Measurements from ENCODE around the gene SWT1.

SWT1 gene

DNA sequence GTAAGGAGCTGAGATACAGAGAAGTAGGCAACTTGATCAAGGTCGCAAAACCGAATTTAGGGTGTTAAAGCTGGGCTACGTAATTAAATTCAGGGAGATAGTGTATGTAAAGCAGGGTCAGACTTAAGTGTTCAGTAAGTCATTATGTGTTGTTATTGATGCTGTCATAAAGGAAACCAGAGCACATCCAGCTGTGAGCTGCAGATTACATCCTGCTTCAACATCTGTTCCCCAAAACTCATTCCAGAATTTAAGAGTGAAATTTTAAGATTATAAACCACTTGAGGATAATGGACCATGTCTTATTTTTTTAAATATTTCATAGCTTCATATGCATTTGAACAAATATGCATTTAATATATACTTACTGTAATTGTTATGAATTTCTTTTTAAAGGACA, 110.3 kb downstream of the SWT1 start:
- TF ChIP-seq GLIS3 (CRISPR knock-in tag; IDR thresholded peaks at IDR 0.05) (no peak), ZFP3 (CRISPR knock-in tag; IDR thresholded peaks at IDR 0.05) (no peak), ZNF70 (CRISPR knock-in tag; IDR thresholded peaks at IDR 0.05) (no peak), BACH2 (CRISPR knock-in tag; IDR thresholded peaks at IDR 0.05; ENCODE audit: borderline replicate concordance) (no peak), CSDC2 (CRISPR knock-in tag; IDR thresholded peaks at IDR 0.05) (no peak), ZFP30 (CRISPR knock-in tag; IDR thresholded peaks at IDR 0.05) (no peak), ESRRG (CRISPR knock-in tag; IDR thresholded peaks at IDR 0.05) (no peak), SNAI2 (CRISPR knock-in tag; IDR thresholded peaks at IDR 0.05) (no peak), ZC3H10 (CRISPR knock-in tag; IDR thresholded peaks at IDR 0.05) (no peak), ZNF565 (CRISPR knock-in tag; conservative IDR thresholded peaks at IDR 0.05; ENCODE audit: low read depth) (no peak), OSR1 (CRISPR knock-in tag; IDR thresholded peaks at IDR 0.05) (no peak), ISL1 (CRISPR knock-in tag; IDR thresholded peaks at IDR 0.05) (no peak), ARNTL (CRISPR knock-in tag; IDR thresholded peaks at IDR 0.05; ENCODE audit: borderline replicate concordance, low read depth) (no peak), TCF4 (CRISPR knock-in tag; IDR thresholded peaks at IDR 0.05; ENCODE audit: borderline replicate concordance) (no peak)
- TF ChIP-seq, protein P1, sequence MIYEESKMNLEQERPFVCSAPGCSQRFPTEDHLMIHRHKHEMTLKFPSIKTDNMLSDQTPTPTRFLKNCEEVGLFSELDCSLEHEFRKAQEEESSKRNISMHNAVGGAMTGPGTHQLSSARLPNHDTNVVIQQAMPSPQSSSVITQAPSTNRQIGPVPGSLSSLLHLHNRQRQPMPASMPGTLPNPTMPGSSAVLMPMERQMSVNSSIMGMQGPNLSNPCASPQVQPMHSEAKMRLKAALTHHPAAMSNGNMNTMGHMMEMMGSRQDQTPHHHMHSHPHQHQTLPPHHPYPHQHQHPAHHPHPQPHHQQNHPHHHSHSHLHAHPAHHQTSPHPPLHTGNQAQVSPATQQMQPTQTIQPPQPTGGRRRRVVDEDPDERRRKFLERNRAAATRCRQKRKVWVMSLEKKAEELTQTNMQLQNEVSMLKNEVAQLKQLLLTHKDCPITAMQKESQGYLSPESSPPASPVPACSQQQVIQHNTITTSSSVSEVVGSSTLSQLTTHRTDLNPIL (CRISPR knock-in tag; IDR thresholded peaks at IDR 0.05; ENCODE audit: low read depth), result no peak
- TF ChIP-seq, protein P2, sequence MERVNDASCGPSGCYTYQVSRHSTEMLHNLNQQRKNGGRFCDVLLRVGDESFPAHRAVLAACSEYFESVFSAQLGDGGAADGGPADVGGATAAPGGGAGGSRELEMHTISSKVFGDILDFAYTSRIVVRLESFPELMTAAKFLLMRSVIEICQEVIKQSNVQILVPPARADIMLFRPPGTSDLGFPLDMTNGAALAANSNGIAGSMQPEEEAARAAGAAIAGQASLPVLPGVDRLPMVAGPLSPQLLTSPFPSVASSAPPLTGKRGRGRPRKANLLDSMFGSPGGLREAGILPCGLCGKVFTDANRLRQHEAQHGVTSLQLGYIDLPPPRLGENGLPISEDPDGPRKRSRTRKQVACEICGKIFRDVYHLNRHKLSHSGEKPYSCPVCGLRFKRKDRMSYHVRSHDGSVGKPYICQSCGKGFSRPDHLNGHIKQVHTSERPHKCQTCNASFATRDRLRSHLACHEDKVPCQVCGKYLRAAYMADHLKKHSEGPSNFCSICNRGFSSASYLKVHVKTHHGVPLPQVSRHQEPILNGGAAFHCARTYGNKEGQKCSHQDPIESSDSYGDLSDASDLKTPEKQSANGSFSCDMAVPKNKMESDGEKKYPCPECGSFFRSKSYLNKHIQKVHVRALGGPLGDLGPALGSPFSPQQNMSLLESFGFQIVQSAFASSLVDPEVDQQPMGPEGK (CRISPR knock-in tag; IDR thresholded peaks at IDR 0.05; ENCODE audit: borderline replicate concordance), result no peak
- TF ChIP-seq, protein P3, sequence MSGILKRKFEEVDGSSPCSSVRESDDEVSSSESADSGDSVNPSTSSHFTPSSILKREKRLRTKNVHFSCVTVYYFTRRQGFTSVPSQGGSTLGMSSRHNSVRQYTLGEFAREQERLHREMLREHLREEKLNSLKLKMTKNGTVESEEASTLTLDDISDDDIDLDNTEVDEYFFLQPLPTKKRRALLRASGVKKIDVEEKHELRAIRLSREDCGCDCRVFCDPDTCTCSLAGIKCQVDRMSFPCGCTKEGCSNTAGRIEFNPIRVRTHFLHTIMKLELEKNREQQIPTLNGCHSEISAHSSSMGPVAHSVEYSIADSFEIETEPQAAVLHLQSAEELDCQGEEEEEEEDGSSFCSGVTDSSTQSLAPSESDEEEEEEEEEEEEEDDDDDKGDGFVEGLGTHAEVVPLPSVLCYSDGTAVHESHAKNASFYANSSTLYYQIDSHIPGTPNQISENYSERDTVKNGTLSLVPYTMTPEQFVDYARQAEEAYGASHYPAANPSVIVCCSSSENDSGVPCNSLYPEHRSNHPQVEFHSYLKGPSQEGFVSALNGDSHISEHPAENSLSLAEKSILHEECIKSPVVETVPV (CRISPR knock-in tag; IDR thresholded peaks at IDR 0.05), result no peak
- TF ChIP-seq, protein P4, sequence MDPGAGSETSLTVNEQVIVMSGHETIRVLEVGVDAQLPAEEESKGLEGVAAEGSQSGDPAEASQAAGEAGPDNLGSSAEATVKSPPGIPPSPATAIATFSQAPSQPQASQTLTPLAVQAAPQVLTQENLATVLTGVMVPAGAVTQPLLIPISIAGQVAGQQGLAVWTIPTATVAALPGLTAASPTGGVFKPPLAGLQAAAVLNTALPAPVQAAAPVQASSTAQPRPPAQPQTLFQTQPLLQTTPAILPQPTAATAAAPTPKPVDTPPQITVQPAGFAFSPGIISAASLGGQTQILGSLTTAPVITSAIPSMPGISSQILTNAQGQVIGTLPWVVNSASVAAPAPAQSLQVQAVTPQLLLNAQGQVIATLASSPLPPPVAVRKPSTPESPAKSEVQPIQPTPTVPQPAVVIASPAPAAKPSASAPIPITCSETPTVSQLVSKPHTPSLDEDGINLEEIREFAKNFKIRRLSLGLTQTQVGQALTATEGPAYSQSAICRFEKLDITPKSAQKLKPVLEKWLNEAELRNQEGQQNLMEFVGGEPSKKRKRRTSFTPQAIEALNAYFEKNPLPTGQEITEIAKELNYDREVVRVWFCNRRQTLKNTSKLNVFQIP (CRISPR knock-in tag; IDR thresholded peaks at IDR 0.05; ENCODE audit: borderline replicate concordance, low read depth), result no peak
- no peak for ATAC-seq

DNA sequence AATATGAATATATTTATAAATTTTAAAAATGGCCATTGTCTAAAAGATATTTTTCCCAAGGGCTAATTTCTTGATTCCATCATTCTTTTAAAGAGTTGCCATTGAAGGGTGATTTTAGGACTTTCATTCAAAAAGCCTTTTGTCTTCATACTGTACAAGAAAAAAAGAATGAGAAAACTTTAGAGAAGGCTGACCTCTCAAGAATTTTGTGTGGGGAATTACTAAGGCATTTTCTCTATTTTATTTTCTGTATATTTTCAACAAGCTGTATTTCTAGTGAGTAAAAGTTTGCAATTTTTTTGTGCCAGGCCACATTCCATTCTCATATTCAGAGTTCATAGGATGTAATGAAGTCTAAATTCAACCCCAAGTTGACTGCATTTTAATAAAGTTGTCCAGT, 110.7 kb downstream of the SWT1 start:
- TF ChIP-seq, protein P4 (CRISPR knock-in tag; IDR thresholded peaks at IDR 0.05; ENCODE audit: borderline replicate concordance, low read depth), result no peak
- TF ChIP-seq, protein P2 (CRISPR knock-in tag; IDR thresholded peaks at IDR 0.05; ENCODE audit: borderline replicate concordance), result no peak
- TF ChIP-seq TOX (CRISPR knock-in tag; IDR thresholded peaks at IDR 0.05; ENCODE audit: borderline replicate concordance) (no peak), ZFP3 (CRISPR knock-in tag; IDR thresholded peaks at IDR 0.05) (no peak), ZC3H10 (CRISPR knock-in tag; IDR thresholded peaks at IDR 0.05) (no peak), TCF4 (CRISPR knock-in tag; IDR thresholded peaks at IDR 0.05; ENCODE audit: borderline replicate concordance) (no peak), CSDC2 (CRISPR knock-in tag; IDR thresholded peaks at IDR 0.05) (no peak), ESRRG (CRISPR knock-in tag; IDR thresholded peaks at IDR 0.05) (no peak), SNAI2 (CRISPR knock-in tag; IDR thresholded peaks at IDR 0.05) (no peak), ZFP30 (CRISPR knock-in tag; IDR thresholded peaks at IDR 0.05) (no peak), ISL1 (CRISPR knock-in tag; IDR thresholded peaks at IDR 0.05) (no peak), GLIS3 (CRISPR knock-in tag; IDR thresholded peaks at IDR 0.05) (no peak), OSR1 (CRISPR knock-in tag; IDR thresholded peaks at IDR 0.05) (no peak), ZNF565 (CRISPR knock-in tag; conservative IDR thresholded peaks at IDR 0.05; ENCODE audit: low read depth) (no peak), ZNF8 (CRISPR knock-in tag; IDR thresholded peaks at IDR 0.05) (no peak)
- TF ChIP-seq, protein P5, sequence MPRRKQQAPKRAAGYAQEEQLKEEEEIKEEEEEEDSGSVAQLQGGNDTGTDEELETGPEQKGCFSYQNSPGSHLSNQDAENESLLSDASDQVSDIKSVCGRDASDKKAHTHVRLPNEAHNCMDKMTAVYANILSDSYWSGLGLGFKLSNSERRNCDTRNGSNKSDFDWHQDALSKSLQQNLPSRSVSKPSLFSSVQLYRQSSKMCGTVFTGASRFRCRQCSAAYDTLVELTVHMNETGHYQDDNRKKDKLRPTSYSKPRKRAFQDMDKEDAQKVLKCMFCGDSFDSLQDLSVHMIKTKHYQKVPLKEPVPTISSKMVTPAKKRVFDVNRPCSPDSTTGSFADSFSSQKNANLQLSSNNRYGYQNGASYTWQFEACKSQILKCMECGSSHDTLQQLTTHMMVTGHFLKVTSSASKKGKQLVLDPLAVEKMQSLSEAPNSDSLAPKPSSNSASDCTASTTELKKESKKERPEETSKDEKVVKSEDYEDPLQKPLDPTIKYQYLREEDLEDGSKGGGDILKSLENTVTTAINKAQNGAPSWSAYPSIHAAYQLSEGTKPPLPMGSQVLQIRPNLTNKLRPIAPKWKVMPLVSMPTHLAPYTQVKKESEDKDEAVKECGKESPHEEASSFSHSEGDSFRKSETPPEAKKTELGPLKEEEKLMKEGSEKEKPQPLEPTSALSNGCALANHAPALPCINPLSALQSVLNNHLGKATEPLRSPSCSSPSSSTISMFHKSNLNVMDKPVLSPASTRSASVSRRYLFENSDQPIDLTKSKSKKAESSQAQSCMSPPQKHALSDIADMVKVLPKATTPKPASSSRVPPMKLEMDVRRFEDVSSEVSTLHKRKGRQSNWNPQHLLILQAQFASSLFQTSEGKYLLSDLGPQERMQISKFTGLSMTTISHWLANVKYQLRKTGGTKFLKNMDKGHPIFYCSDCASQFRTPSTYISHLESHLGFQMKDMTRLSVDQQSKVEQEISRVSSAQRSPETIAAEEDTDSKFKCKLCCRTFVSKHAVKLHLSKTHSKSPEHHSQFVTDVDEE (CRISPR knock-in tag; IDR thresholded peaks at IDR 0.05), result no peak
- TF ChIP-seq, protein P1 (CRISPR knock-in tag; IDR thresholded peaks at IDR 0.05; ENCODE audit: low read depth), result no peak
- ATAC-seq, result no peak

Data from SK-N-SH treated with all-trans-retinoic acid at 6 μM for 48 hours (cell line).